Measurements from ENCODE around the gene ZMYND19.
A peak's percentile ranks its signal among the peaks of the same experiment; 100 is the strongest.
"Not testable (repeated sequence)": the region's sequence is repeated elsewhere in the genome, so short reads cannot be mapped to it uniquely, and the experiment has no call there.

ZMYND19 gene

GRCh38 chr9:137556069-137556838 lies 34.1 kb downstream of the ZMYND19 start:
- DNase-seq (ENCODE audit: low read depth), result no peak
- no peak for TF ChIP-seq CTCF (IDR thresholded peaks at IDR 0.05; ENCODE audit: control insufficient read depth, insufficient read depth, low read depth, low read length, missing control alignments)
- H3K4me3 ChIP-seq (ENCODE audit: control insufficient read depth, low read depth, low read length), result no peak overlapping the region

- DNase-seq (ENCODE audit: low read depth), result no peak
- no peak for TF ChIP-seq CTCF (IDR thresholded peaks at IDR 0.05; ENCODE audit: control insufficient read depth, insufficient read depth, low read depth, low read length, missing control alignments)
These were observed 35.1 kb downstream of the ZMYND19 start for GRCh38 chr9:137555179-137555578.

GRCh38 chr9:137554349-137554748 lies 36.0 kb downstream of the ZMYND19 start:
- no peak overlapping the region for H3K4me3 ChIP-seq (ENCODE audit: control insufficient read depth, low read depth, low read length)
- TF ChIP-seq CTCF (IDR thresholded peaks at IDR 0.05; ENCODE audit: control insufficient read depth, insufficient read depth, low read depth, low read length, missing control alignments), result no peak
- no peak for DNase-seq (ENCODE audit: low read depth)

More at GRCh38 chr9:137555179-137555578, 35.1 kb downstream of the ZMYND19 start:
- no peak overlapping the region for H3K4me3 ChIP-seq (ENCODE audit: control insufficient read depth, low read depth, low read length)

GRCh38 chr9:137553654-137554053 lies 36.7 kb downstream of the ZMYND19 start:
- not testable (repeated sequence) for DNase-seq (ENCODE audit: low read depth)

GRCh38 chr9:137552022-137552768 lies 38.1 kb downstream of the ZMYND19 start:
- no peak for TF ChIP-seq CTCF (IDR thresholded peaks at IDR 0.05; ENCODE audit: control insufficient read depth, insufficient read depth, low read depth, low read length, missing control alignments)
- peak overlapping the region; percentile 85 for H3K4me3 ChIP-seq (ENCODE audit: control insufficient read depth, low read depth, low read length)
- no peak for DNase-seq (ENCODE audit: low read depth)

More at GRCh38 chr9:137553654-137554053, 36.7 kb downstream of the ZMYND19 start:
- not testable (repeated sequence) for H3K4me3 ChIP-seq (ENCODE audit: control insufficient read depth, low read depth, low read length)

GRCh38 chr9:137551264-137552021 lies 38.9 kb downstream of the ZMYND19 start, which contains the start of gene MRPL41:
TSS of gene MRPL41 (plus strand) at chr9:137551879. CDS start at chr9:137552082, 203 bp downstream.
- H3K4me3 ChIP-seq (ENCODE audit: control insufficient read depth, low read depth, low read length), result peak within 1 kb of the TSS; percentile 85
- DNase-seq (ENCODE audit: low read depth), result no peak
- peak; percentile 51 for TF ChIP-seq CTCF (IDR thresholded peaks at IDR 0.05; ENCODE audit: control insufficient read depth, insufficient read depth, low read depth, low read length, missing control alignments)

GRCh38 chr9:137550958-137551263 lies 39.4 kb downstream of the ZMYND19 start:
- H3K4me3 ChIP-seq (ENCODE audit: control insufficient read depth, low read depth, low read length), result peak overlapping the region; percentile 57
- not testable (repeated sequence) for DNase-seq (ENCODE audit: low read depth)
